ENCODE data around the gene TRIM9.

The TRIM9 gene

DNA sequence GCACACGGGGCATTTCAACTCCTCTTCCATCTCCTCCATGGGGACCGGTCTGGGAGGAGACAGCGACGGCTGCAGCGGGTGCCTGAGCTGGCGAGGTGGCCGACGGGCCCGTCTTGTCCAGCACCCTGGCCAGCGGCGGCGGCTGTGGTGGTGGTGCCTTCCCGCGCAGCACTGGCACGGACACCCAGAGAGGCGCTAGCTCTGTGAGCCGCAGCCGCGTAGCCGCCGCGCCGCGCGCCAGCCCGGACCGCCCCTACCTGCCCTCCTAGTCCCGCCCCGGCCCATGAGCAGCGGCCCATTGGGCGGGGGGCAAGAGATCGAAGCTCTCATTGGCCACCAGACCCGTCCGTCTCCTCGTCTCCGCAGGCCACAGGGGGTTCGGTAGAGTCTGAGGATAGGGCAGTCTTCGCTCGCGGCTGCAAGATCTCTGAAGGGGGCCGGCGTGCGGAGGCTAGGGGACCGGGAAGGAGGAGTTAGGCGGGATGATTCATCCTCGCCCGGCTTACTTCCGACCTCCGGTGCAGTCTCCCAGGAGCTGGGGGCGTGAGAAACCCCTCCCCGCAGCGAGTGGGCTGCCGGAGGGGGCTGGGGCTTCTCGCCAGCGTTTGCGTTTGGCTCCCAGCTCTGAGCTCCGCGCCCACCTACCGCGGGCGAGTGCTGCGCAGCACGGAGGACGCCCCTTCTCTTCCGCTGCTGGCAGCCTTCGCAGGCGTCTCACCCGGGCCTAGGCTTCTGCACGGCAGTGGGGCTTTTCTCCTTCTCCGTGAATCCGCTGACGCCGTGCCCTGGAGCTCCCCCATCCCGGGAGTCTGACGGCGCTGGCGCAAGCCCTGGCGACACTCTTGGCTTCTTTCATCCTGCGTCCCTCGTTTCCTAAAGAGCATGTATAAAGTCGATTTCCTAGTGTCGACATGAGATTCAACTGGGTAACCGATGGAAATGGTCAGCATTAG is at the start of gene TRIM9:
TRIM9 (minus strand) TSS at position 205 of the 953 bp plus-strand sequence; CDS start at position 39, 166 bp downstream.
- peak; percentile 85 to 87 for DNase-seq

DNA sequence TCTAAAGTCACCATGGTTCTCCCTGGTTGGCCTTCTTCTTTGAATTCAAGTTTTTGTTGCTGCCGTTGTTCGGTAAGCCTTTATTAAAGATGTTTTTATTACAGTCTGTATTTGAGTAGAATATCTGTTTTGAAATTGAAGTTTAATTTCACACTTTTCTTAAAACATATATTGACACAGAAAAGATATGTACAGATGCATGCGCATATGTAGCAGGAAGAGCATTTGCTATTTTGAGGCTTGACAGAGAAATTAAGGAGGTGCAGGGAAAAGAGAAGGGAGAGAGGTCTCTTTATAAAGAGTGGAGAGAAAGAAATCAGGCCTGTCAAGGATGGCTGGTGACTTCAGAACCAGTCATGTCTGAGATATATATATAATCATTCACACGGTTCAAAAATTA is 46.0 kb upstream of the TRIM9 start:
- DNase-seq: no peak

DNA sequence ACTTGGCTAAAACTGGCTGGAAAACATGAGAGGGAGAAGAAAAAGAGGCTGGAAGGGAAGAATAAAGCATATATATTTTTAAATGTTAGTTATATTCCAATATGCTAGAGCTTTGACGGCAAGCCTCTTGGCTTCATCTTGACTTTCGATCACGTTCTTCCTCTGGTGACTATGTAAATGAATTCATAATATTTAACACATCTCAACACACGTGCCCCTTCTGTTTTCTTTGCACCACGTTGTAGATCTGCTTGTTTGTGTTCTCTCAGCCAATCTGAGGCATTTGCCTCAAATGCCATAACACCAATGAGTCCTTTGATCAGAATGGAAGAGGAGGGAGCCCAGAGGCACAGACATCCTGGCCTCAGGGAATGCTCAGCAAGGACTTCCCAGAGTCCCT is 45.4 kb upstream of the TRIM9 start:
- no peak for DNase-seq

DNA sequence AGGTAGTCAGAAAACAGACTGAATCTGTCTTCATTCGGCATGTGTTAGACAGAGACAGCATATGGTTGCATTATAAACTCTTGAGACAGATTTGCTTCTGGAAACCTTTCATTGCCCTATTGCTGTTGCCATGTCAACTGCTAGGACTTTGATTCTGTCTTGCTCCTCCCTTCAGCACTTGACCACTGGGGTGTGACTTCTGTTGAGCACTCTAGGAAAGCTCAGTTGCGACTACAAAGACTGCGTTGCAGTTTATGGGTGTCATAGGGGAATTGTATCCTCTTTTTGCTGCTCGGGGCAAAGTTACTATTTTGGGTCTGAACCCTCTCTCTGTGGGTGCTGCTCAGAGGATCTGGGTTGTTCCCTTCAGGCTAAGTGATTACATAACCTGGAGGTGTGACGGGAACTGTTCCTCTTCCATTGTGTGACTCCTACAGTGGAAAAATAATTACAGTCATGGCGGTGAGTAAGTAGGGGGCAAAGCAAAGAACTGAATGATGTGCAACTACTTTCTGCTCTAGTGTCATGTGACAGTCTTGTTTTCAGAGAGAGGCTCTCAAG is 44.3 kb upstream of the TRIM9 start:
- DNase-seq: no peak

GRCh38 chr14:51138404-51139103 is 43.6 kb upstream of the TRIM9 start:
- DNase-seq: no peak

DNA sequence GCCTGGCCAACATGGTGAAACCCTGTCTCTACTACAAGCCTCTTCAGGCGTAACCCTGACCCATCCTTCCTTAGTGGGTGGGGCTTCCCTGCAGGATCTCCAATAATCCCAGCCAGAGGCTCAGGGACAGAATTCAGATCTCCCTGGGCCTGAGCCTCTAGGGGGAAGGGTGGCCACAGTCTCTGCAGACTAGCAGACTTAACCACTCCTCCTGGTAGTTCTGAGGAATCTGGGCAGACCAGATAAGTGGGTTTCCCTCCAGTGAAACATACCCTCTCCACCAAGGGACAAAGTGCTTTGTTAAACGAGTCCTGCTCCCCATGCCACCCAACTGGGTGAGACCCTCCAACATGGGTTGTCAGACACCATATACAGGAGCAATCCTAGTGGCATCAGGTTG is 36.6 kb upstream of the TRIM9 start:
- DNase-seq: no peak

GRCh38 chr14:51129130-51129529 is 34.2 kb upstream of the TRIM9 start:
- no peak for DNase-seq

GRCh38 chr14:51124029-51124428 is 29.1 kb upstream of the TRIM9 start:
- DNase-seq: no peak

GRCh38 chr14:51121096-51121495 is 26.2 kb upstream of the TRIM9 start:
- DNase-seq: no peak

GRCh38 chr14:51119411-51120051 is 24.6 kb upstream of the TRIM9 start:
- DNase-seq: no peak

DNA sequence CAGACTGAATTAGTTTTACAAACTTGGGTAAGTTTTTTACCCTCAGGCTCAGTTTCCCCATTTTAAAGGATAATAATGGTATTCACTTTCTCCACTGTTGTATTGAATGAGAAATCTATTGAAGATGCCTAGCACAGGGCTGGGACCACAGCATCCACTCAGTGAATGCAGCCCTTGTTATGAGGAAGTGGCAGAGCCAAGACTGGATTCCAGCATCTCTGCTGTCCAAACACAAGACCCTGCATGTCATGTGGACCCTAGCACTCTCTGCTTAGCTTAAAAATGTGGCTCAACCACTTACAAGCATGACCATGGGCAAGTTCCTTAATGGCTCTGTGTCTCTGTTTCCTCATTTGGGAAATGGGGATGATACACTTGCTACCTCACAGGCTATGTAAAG is 24.1 kb upstream of the TRIM9 start:
- DNase-seq: no peak

GRCh38 chr14:51117593-51117992 is 22.7 kb upstream of the TRIM9 start:
- no peak for DNase-seq

DNA sequence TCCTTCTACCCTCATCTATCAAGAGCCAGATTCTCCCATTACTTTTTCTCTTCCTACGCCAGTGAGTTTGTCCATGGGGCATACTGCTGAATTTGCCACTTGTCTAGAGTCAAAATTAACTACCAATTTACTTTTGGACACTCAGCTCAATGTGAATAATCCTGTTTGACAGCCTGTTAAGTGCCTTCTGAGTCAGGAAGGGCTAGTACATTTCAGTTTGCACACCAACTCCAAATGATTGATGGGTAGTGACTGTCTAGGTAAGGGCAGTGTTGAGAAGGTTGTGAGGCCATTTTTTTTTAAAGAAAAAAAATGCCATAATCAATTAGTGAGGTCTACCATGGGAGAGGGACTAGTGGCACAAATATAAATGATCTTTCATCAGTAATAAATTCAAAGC is 21.8 kb upstream of the TRIM9 start:
- no peak for DNase-seq

GRCh38 chr14:51109651-51110050 is 14.7 kb upstream of the TRIM9 start:
- DNase-seq: no peak

DNA sequence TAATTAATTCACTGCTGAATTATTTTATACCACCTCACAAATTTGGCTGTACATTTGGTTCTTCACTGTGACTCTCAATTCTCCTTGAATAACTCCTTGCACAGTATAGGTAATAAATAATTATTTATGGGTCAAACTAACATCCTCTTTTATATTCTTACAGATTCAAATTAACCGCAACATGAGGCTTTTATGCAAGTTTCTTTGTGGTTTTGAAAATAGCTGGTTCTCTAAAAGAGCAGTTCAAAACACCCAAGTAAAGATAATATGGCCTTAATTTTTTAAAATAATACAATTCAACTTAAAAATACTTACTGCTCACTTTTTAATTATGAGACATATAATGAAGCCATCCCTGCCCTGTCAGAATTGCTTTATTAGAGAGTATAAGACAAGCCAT is 12.9 kb upstream of the TRIM9 start:
- no peak for DNase-seq

DNA sequence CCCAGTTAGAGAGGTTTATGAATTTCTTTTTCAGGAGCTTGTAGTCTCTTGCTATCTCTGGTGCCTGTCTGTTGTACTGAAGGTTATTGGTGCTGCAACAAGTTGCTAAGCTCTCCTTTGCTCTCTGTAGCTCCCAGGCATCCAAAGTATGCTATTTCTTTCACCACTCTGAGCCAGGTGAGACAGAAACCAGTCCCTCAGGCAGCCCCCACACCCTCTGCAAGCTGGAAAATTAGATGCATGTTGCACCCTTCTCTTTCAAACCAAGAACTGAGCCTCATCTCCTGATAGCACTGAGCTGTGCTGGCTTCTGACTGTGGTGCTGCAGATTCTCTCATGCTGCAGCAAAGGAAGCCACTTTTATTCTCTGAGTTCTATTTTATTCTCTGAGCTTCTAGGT is 9.6 kb upstream of the TRIM9 start:
- no peak for DNase-seq

DNA sequence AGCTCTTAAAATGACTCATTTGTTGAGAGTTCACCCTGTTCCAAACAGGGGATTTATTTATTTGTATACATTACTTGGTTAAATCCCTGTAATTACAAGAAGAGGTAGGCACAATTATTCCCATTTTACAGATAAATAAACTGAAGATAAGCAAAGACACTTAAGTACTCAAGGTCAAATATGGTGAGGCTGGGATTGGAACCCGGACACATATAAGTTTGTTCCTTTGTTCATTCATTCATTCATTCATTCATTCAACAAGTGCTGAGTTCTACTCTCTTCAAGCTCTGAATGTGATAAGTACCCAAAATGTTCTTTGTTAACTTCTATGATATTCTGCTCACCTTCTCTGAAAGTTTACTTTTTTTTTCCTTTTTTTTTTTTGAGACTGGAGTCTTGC is 2.4 kb upstream of the TRIM9 start:
- no peak for DNase-seq

DNA sequence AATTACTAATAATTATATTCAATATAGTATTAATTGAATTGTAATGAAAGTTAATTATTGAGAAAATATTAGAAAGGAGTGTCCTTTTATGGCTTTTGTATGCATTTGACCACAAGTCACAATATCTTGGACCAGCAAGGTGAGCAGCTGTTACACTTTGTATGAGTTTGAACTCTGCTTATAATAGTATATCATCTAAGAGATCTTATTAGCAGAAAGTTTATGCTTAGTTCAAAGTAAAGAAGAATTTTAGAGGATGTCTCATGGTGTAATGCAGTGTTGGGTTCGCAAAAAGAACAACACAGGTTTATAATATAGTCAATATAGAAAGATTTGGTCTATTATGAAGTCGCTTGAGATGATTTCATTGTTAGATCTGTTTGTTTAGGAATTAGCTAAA is 2.0 kb upstream of the TRIM9 start:
- no peak for DNase-seq

- DNase-seq: peak; percentile 0 to 10
Measured at GRCh38 chr14:51095854-51096823, 1.2 kb upstream of the TRIM9 start.

- DNase-seq: peak; percentile 1 to 30
Measured at GRCh38 chr14:51094282-51094821, 553 bp downstream of the TRIM9 start.

DNA sequence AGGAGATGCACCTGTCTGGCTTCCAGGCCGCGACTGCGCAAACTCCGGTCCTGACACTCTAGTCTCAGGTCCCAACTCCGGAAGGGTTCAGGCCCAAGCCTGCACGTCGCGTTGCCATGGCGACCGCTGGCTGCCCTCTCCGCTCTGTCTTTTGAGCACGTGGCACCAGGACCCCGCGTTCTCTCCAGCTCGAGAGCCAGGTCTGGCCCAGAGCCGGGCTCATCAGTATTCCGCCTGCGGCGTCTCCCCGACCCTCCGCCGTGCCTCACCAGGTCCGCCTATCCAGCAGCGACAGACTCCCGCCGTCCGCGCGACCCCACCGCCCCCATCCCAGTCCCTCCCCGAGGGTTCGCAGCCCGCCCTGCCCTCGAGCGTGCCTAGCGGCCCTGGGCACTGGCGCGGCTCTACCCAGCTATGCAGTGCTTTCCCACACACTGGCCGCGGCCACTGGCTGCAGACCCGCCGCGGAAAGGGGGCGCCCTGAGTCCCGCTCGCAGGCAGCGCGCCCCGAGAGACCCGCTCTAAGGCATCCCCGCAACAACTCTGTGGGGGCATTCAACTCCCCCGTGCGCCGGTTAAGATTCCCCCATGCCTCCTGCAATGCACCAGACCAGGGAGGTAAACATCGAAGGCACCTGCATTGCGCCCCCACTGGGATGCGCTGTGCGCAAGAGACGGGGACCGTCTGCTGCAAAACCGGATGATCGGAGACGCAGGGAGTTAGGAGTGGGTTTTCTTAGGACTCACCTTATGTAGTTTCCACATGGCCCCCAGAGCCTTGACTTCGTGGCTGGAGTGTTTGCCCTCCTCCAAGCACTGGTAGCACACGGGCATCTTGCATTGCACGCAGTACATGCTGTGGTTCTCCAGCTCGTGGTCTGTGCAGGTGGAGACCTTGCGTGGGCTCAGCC is 1.3 kb downstream of the TRIM9 start:
- peak; percentile 27 to 50 for DNase-seq

Measured in stimulated activated CD4-positive, alpha-beta T cell treated with anti-CD3 and anti-CD28 coated beads, Interleukin-2, amount 100 ng/mL, for 48 hours (primary cell).